Skin of body (tissue), 3 donors: ENCODE measurements around the gene MYO5B. TPM values are rescaled to one million over a fixed set of nuclear protein-coding genes. Genes with fewer than 3 reads are reported as not detected.
"Not testable (repeated sequence)": the region's sequence is repeated elsewhere in the genome, so short reads cannot be mapped to it uniquely, and the experiment has no call there.

Source experiments
- DNase-seq: peaks from one replicate; lab custom pipeline; 2025; lab: John Stamatoyannopoulos, UW
- small RNA-seq: library from RNA; depleted of rRNA; stranded (forward); fragments of <200 nt; gene quantifications from one replicate; pipeline ENCODE3, GENCODE V24; 2014; ENCODE audit warnings: low replicate concordance
- total RNA-seq: library from RNA; depleted of rRNA; stranded (reverse); fragments of >200 nt; gene quantifications from one replicate; pipeline ENCODE4 v1.2.3, GENCODE V29; 2014

MYO5B gene
- total RNA-seq, 1 donor from 2014 or later, result 12.7 TPM

GRCh38 chr18:49808553-49809191 lies 386.3 kb downstream of the MYO5B start:
- DNase-seq, result not testable (repeated sequence)

GRCh38 chr18:49804096-49804495 lies 390.9 kb downstream of the MYO5B start:
- DNase-seq, result no peak

GRCh38 chr18:49802623-49803022 lies 392.3 kb downstream of the MYO5B start:
- no peak for DNase-seq

GRCh38 chr18:49800491-49800890 lies 394.5 kb downstream of the MYO5B start:
- not testable (repeated sequence) for DNase-seq

- DNase-seq, result not testable (repeated sequence)
These were observed 395.1 kb downstream of the MYO5B start for GRCh38 chr18:49799806-49800205.

GRCh38 chr18:49798001-49798400 lies 396.9 kb downstream of the MYO5B start:
- DNase-seq, result no peak

GRCh38 chr18:49795612-49796552 lies 399.1 kb downstream of the MYO5B start:
- DNase-seq, result no peak

GRCh38 chr18:49794743-49795142 lies 400.2 kb downstream of the MYO5B start:
- no peak for DNase-seq

GRCh38 chr18:49789560-49790134 lies 405.3 kb downstream of the MYO5B start:
- not testable (repeated sequence) for DNase-seq

GRCh38 chr18:49788327-49788898 lies 406.5 kb downstream of the MYO5B start:
- DNase-seq, result no peak

GRCh38 chr18:49786019-49786720 lies 408.8 kb downstream of the MYO5B start:
- DNase-seq, result no peak

- DNase-seq, result no peak
These were observed 410.3 kb downstream of the MYO5B start for GRCh38 chr18:49784427-49785185.

- DNase-seq, result not testable (repeated sequence)
These were observed 411.3 kb downstream of the MYO5B start for GRCh38 chr18:49783631-49784030.

GRCh38 chr18:49778826-49779465 lies 416.0 kb downstream of the MYO5B start:
- no peak for DNase-seq

Small RNA genes within 50 kb of the gene (small RNA-seq; reads per million reads assigned to genes)
- gene RF00019 (not detected), gene RF00283 (not detected), gene RN7SL310P (not detected), gene RNA5SP457 (not detected), gene SCARNA17 (not detected)

Other genes starting within 250 kb of the MYO5B start
- 0.30 TPM for gene CFAP53, start 71.3 kb upstream of the MYO5B start, total RNA-seq
- 39.9 TPM for gene MBD1, start 86.4 kb upstream of the MYO5B start, total RNA-seq
- gene CXXC1, start 92.5 kb upstream of the MYO5B start, total RNA-seq, result 35.9 TPM
- 4.1 TPM for gene SKA1, start 179.9 kb upstream of the MYO5B start, total RNA-seq